ENCODE data around the gene SOAT2.

- TF ChIP-seq CTCF (IDR thresholded peaks at IDR 0.05; ENCODE audit: low read length): no peak
- no peak for TF ChIP-seq EZH2 (IDR thresholded peaks at IDR 0.05; ENCODE audit: borderline replicate concordance, low read length)
Measured at GRCh38 chr12:53096089-53096741, 7.1 kb upstream of the SOAT2 start.
